ENCODE measurements around the gene TMEM175. TPM values are rescaled to one million over a fixed set of nuclear protein-coding genes. Genes with fewer than 3 reads are reported as not detected.

The TMEM175 gene
- polyA plus RNA-seq, 1 of the 3 experiments (the other 2 are of a cell fraction): 54.2 TPM

DNA sequence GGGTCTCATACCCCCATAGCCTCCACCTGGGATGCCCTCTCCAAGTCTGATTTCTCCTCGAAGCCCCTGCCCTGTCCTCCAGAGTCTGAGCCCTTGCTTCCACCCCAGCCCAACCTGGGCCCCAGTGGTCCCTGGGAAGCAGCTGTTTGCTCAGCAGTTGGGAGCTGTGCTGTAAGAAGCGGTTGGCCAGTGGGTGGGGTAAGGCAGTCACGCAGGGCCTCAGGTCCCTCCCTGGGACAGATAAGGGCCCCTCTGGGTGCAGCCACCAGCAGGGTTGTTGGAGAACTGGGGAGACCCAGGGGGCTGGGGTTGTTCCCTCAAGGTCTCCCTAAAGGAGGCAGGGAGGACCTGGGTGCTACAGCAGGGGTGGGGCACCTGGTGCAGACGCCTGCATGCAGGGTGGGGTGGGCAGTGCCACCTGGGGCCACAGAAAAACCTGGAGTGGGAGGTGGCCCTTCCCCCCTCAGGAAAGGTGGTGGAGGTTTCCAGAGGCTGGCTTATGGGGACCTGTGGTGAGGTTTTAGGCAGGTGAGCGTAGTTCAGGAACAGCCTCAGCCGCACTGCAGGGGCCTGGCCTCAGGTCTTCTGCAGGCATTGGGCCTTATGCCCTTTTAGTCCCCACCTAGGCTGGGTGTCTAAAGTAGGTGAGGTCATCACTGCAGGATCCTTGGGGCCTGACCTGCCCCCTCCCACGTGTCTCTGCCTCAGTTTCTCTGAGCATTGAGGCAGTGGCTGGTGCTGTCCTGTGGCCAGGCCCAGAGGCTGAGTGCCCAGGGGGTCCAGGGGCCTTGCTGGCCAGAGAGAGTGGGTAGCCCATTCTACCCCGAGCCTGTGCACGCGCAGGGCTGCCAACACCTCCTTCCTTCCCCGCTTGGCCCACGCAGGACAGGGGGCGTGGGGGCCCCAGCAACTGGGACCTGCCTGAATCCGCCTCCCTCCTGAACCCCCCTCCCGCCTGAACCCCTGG lies 64.1 kb downstream of the TMEM175 start:
- no peak overlapping the region for H2AFZ ChIP-seq (ENCODE audit: low read depth)
- no peaks in the 10 kb centered on the region for H3F3A ChIP-seq (replicated peaks; ENCODE audit: insufficient read depth)
- no peaks in the 10 kb centered on the region for H3K9me3 ChIP-seq
- peaks cover 0 to 4% of the 10 kb centered on the region in 2 experiments for H3K36me3 ChIP-seq (replicated peaks in 1 of 2; ENCODE audit: control insufficient read depth in 1 of 2, insufficient read depth in 2 of 2, low read length in 1 of 2)
- ChIA-PET CTCF (no interaction called here), POLR2A (no interaction called here)
- H3K4me1 ChIP-seq (ENCODE audit: control insufficient read depth in 1 of 2, insufficient read depth in 2 of 2, low read depth in 1 of 2, low read length in 1 of 2): no peaks in the 10 kb centered on the region; a peak in 1 of 4 replicates
- H3K27me3 ChIP-seq (ENCODE audit: insufficient read depth): peaks cover 8% of the 10 kb centered on the region
- H3K79me2 ChIP-seq (ENCODE audit: insufficient read depth): no peaks in the 10 kb centered on the region
- DNase-seq: peak; percentile 37
- H3K27ac ChIP-seq (ENCODE audit: low read depth in 2 of 2, low read length in 1 of 2): no peak overlapping the region
- no peak overlapping the region for H3K9ac ChIP-seq
- 27% methylated on average over 4 of the region's 15 CpGs for WGBS (ENCODE audit: low lambda C conversion rate)
- peaks cover 14% of the 10 kb centered on the region; the same call in 1 of the 2 replicates for H4K20me1 ChIP-seq (ENCODE audit: insufficient read depth)
- no peaks in the 10 kb centered on the region for H3K9me2 ChIP-seq
- H3K4me3 ChIP-seq (ENCODE audit: low read depth in 2 of 2, low read length in 1 of 2): no peak overlapping the region
- TF ChIP-seq MEF2A (IDR thresholded peaks at IDR 0.05; ENCODE audit: borderline replicate concordance, low read depth): no peak
- TF ChIP-seq SIN3A (IDR thresholded peaks at IDR 0.05; ENCODE audit: borderline replicate concordance, low read depth, low read length): no peak
- TF ChIP-seq ELF1 (IDR thresholded peaks at IDR 0.05): no peak
- TF ChIP-seq RAD21 (IDR thresholded peaks at IDR 0.05; ENCODE audit: low read length): no peak
- no peak for TF ChIP-seq FOXJ3 (CRISPR knock-in tag; IDR thresholded peaks at IDR 0.05)
- TF ChIP-seq, protein P1, sequence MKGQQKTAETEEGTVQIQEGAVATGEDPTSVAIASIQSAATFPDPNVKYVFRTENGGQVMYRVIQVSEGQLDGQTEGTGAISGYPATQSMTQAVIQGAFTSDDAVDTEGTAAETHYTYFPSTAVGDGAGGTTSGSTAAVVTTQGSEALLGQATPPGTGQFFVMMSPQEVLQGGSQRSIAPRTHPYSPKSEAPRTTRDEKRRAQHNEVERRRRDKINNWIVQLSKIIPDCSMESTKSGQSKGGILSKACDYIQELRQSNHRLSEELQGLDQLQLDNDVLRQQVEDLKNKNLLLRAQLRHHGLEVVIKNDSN (IDR thresholded peaks at IDR 0.05; ENCODE audit: borderline replicate concordance, low read depth): no peak
- no peak for TF ChIP-seq NRF1 (IDR thresholded peaks at IDR 0.05; ENCODE audit: low read depth, low read length)
- TF ChIP-seq SMC3 (IDR thresholded peaks at IDR 0.05; ENCODE audit: low read depth, low read length): no peak
- no peak for TF ChIP-seq ZBTB33 (IDR thresholded peaks at IDR 0.05; ENCODE audit: borderline replicate concordance, low read depth)
- no peak overlapping the region for H3K4me2 ChIP-seq

DNA sequence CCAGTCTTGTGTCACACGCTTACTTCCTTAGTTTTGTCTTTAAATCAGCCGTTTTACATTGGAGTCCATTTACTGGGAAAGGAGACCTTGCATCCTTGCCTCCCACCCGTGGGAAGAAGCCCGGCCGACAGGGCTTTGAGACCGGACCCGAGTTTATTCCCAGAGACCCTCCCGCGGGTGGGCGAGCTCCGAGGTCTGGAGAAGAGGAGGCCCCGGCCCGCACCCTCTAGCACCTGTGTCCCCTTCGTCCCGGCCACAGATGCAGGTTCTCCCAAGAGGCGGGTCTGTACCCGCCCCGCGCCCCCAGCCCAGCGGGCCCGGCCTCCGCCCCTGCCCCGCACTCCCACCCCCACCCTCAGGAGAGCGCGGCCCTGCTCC lies 64.7 kb downstream of the TMEM175 start:
- no peak for DNase-seq
- Histone ChIP-seq H3F3A (replicated peaks; ENCODE audit: insufficient read depth) (no peaks in the 10 kb centered on the region), H3K4me1 (ENCODE audit: control insufficient read depth in 1 of 2, insufficient read depth in 2 of 2, low read depth in 1 of 2, low read length in 1 of 2) (no peaks in the 10 kb centered on the region; a peak in 1 of 4 replicates), H3K36me3 (replicated peaks in 1 of 2; ENCODE audit: control insufficient read depth in 1 of 2, insufficient read depth in 2 of 2, low read length in 1 of 2) (peaks cover 0 to 4% of the 10 kb centered on the region in 2 experiments), H3K27me3 (ENCODE audit: insufficient read depth) (peaks cover 10% of the 10 kb centered on the region), H2AFZ (ENCODE audit: low read depth) (no peak overlapping the region), H3K9me3 (no peaks in the 10 kb centered on the region), H3K9ac (no peak overlapping the region), H3K9me2 (no peaks in the 10 kb centered on the region), H3K79me2 (ENCODE audit: insufficient read depth) (no peaks in the 10 kb centered on the region), H4K20me1 (ENCODE audit: insufficient read depth) (peaks cover 14% of the 10 kb centered on the region; the same call in 1 of the 2 replicates), H3K4me3 (ENCODE audit: low read depth in 2 of 2, low read length in 1 of 2) (no peak overlapping the region), H3K27ac (ENCODE audit: low read depth in 2 of 2, low read length in 1 of 2) (no peak overlapping the region), H3K4me2 (no peak overlapping the region)
- TF ChIP-seq, protein P1 (IDR thresholded peaks at IDR 0.05; ENCODE audit: borderline replicate concordance, low read depth): no peak
- TF ChIP-seq ELF1 (IDR thresholded peaks at IDR 0.05) (no peak), CHD2 (IDR thresholded peaks at IDR 0.05; ENCODE audit: low read length, partially characterized antibody) (no peak), TCF12 (IDR thresholded peaks at IDR 0.05) (no peak), GABPA (IDR thresholded peaks at IDR 0.05; ENCODE audit: low read depth) (no peak), FOXM1 (IDR thresholded peaks at IDR 0.05; ENCODE audit: low read depth) (no peak), RFX5 (IDR thresholded peaks at IDR 0.05; ENCODE audit: low read length) (no peak), SMC3 (IDR thresholded peaks at IDR 0.05; ENCODE audit: low read depth, low read length) (no peak), RXRA (IDR thresholded peaks at IDR 0.05; ENCODE audit: borderline replicate concordance, low read depth) (no peak), FOXJ3 (CRISPR knock-in tag; IDR thresholded peaks at IDR 0.05) (no peak), RAD21 (IDR thresholded peaks at IDR 0.05; ENCODE audit: low read length) (no peak)
- TF ChIP-seq, protein P2, sequence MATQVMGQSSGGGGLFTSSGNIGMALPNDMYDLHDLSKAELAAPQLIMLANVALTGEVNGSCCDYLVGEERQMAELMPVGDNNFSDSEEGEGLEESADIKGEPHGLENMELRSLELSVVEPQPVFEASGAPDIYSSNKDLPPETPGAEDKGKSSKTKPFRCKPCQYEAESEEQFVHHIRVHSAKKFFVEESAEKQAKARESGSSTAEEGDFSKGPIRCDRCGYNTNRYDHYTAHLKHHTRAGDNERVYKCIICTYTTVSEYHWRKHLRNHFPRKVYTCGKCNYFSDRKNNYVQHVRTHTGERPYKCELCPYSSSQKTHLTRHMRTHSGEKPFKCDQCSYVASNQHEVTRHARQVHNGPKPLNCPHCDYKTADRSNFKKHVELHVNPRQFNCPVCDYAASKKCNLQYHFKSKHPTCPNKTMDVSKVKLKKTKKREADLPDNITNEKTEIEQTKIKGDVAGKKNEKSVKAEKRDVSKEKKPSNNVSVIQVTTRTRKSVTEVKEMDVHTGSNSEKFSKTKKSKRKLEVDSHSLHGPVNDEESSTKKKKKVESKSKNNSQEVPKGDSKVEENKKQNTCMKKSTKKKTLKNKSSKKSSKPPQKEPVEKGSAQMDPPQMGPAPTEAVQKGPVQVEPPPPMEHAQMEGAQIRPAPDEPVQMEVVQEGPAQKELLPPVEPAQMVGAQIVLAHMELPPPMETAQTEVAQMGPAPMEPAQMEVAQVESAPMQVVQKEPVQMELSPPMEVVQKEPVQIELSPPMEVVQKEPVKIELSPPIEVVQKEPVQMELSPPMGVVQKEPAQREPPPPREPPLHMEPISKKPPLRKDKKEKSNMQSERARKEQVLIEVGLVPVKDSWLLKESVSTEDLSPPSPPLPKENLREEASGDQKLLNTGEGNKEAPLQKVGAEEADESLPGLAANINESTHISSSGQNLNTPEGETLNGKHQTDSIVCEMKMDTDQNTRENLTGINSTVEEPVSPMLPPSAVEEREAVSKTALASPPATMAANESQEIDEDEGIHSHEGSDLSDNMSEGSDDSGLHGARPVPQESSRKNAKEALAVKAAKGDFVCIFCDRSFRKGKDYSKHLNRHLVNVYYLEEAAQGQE (IDR thresholded peaks at IDR 0.05; ENCODE audit: low read depth, low read length): no peak
- POLR2A ChIA-PET: no interaction called here
- WGBS (ENCODE audit: low lambda C conversion rate): 14% methylated on average over 15 of the region's 25 CpGs
- CTCF ChIA-PET: no interaction called here

Data from SK-N-SH (cell line).